ENCODE measurements around the gene ZBTB47. TPM values are rescaled to one million over a fixed set of nuclear protein-coding genes. Genes with fewer than 3 reads are reported as not detected.
A peak's percentile ranks its signal among the peaks of the same experiment; 100 is the strongest.

ZBTB47 gene
- total RNA-seq, 5 donors from 2014 or later (not counting 1 experiment from before 2014, with no cell fraction given) = 0.53 to 1.2 (median 0.98) TPM

- no CpG with 5 or more reads among the region's 5 CpGs for WGBS (ENCODE audit: insufficient coverage)
- POLR2A ChIA-PET = no interaction called here
Observed at GRCh38 chr3:42703695-42704025, 50.2 kb downstream of the ZBTB47 start.

DNA sequence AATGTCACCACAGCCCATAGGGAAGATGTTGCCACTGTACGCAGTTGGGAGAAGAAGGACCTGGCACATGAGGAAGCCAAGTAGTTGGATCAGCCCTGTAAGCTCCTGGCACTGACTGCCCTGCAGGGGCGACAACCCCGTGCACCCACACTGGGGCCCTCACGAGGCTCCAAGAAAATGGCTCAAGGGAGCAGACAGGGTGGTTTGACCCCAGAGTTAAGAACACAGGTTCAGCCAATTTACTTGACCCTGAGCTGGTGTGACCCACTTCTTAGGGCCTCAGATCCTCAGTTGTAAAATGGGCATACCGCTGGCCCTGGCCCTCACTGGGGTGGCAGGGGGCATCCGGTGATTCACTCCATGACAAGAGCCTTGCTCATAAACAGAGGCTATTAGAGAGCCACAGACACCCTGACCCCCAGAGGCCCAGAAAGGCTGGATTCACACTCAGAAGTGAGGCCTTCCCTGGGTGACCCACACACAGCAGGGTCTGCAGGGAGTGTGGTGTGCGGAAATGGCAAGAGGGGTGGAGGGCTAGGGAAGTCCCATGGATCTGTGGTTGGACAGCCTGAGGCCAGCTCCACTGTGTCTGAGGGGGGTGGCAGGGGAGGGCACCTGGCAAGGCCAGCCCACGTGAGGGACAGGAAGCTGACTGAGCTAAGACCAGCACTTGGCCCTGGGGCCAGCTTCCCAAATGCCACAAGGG, 50.8 kb downstream of the ZBTB47 start:
- CTCF ChIA-PET = no interaction called here
- H3K27me3 Mint-ChIP-seq = peaks cover 4 to 6% of the 10 kb centered on the region in 2 donors
- no peak overlapping the region for H3K4me3 Mint-ChIP-seq
- no peaks in the 10 kb centered on the region for H3K36me3 Mint-ChIP-seq
- H3K9me3 ChIP-seq = no peaks in the 10 kb centered on the region
- POLR2A ChIA-PET = no interaction called here
- H3K27ac ChIP-seq (ENCODE audit: low read length) = no peak overlapping the region
- ATAC-seq (replicated peaks in 1 of 4) (no peak), DNase-seq (peak in 1 of 35 experiments; percentile 7)
- peaks cover 0 to 55% of the 10 kb centered on the region in 2 experiments for H3K27me3 ChIP-seq (replicated peaks in 1 of 2; ENCODE audit: control insufficient read depth in 2 of 2, extremely low read depth in 1 of 2, insufficient read depth in 2 of 2, low read length in 1 of 2)
- H3K9me3 Mint-ChIP-seq = no peaks in the 10 kb centered on the region
- H3K4me3 ChIP-seq (ENCODE audit: control insufficient read depth in 1 of 2, extremely low read depth in 1 of 2, low read length in 1 of 2) = no peak overlapping the region
- no peak overlapping the region for H3K27ac Mint-ChIP-seq
- no peaks in the 10 kb centered on the region for H3K36me3 ChIP-seq (ENCODE audit: control insufficient read depth in 2 of 2, extremely low read depth in 1 of 2, insufficient read depth in 1 of 2, low read length in 1 of 2)
- 74% methylated on average over 8 of the region's 8 CpGs for WGBS (ENCODE audit: insufficient coverage)
- peaks cover 0 to 7% of the 10 kb centered on the region in 2 experiments for H3K4me1 ChIP-seq (ENCODE audit: control insufficient read depth in 1 of 2, extremely low read depth in 1 of 2, insufficient read depth in 2 of 2, low read length in 2 of 2)
- peaks cover 0 to 4% (median 0%) of the 10 kb centered on the region in 3 donors for H3K4me1 Mint-ChIP-seq

More at GRCh38 chr3:42703695-42704025, 50.2 kb downstream of the ZBTB47 start:
- Mint-ChIP-seq H3K27me3 (peaks cover 0 to 2% of the 10 kb centered on the region in 2 donors), H3K9me3 (no peaks in the 10 kb centered on the region), H3K4me1 (peaks cover 0 to 7% (median 3%) of the 10 kb centered on the region in 3 donors), H3K4me3 (no peak overlapping the region), H3K27ac (no peak overlapping the region), H3K36me3 (no peaks in the 10 kb centered on the region)
- Histone ChIP-seq H3K9me3 (no peaks in the 10 kb centered on the region), H3K27ac (ENCODE audit: low read length) (no peak overlapping the region), H3K36me3 (ENCODE audit: control insufficient read depth in 2 of 2, extremely low read depth in 1 of 2, insufficient read depth in 1 of 2, low read length in 1 of 2) (no peaks in the 10 kb centered on the region), H3K4me1 (ENCODE audit: control insufficient read depth in 1 of 2, extremely low read depth in 1 of 2, insufficient read depth in 2 of 2, low read length in 2 of 2) (peaks cover 0 to 14% of the 10 kb centered on the region in 2 experiments), H3K27me3 (replicated peaks in 1 of 2; ENCODE audit: control insufficient read depth in 2 of 2, extremely low read depth in 1 of 2, insufficient read depth in 2 of 2, low read length in 1 of 2) (peaks cover 0 to 56% of the 10 kb centered on the region in 2 experiments), H3K4me3 (ENCODE audit: control insufficient read depth in 1 of 2, extremely low read depth in 1 of 2, low read length in 1 of 2) (no peak overlapping the region)
- no peak for ATAC-seq (replicated peaks in 1 of 4)
- CTCF ChIA-PET = no interaction called here
- DNase-seq = peak in 1 of 35 experiments; percentile 9

- no peak for ATAC-seq (replicated peaks in 1 of 4)
- H3K4me3 Mint-ChIP-seq = no peak overlapping the region
Observed at GRCh38 chr3:42705058-42705767, 51.7 kb downstream of the ZBTB47 start.

DNA sequence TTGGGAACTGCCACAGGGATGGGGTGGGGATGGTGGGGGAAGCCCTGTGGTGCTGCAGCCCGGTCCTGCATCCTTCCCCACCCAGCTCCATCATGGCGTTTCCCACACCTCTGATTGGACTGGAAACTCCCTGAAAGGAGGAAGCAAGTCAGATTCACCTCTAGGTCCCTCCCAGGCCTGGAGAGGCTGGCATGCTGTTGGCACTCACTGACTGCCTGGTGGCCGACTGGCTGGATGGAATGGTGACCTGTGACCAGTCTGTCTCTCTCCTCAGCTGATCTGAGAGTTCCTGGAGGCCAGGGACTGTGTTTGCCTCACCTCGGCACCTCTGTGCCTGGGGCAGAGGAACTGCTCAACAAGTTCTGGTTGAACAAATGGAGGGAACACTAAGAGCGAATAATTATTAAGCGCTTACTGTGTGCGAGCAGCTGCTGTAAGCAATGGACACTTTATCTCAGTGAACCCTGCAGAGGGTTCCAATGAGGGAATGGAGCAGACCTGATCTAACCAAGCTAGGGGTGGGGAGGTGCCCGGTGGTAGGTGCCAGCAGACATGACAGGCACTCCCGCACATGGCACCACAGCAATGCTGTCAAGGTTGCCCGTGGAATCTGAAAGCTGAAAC, 52.6 kb downstream of the ZBTB47 start:
- no peak overlapping the region for H3K27ac Mint-ChIP-seq
- no peak for ATAC-seq (replicated peaks in 1 of 4)
- CTCF ChIA-PET = interaction anchor here in 1 of 2 donors (0.6 kb wide), 1 partner anchor 141 kb away, joined by 3 read pairs; no protein-coding TSS in a partner anchor
- H3K9me3 ChIP-seq = no peaks in the 10 kb centered on the region
- H3K4me1 ChIP-seq (ENCODE audit: control insufficient read depth in 1 of 2, extremely low read depth in 1 of 2, insufficient read depth in 2 of 2, low read length in 2 of 2) = peaks cover 0 to 6% of the 10 kb centered on the region in 2 experiments
- H3K9me3 Mint-ChIP-seq = no peaks in the 10 kb centered on the region
- H3K27ac ChIP-seq (ENCODE audit: low read length) = no peak overlapping the region
- H3K4me1 Mint-ChIP-seq = peaks cover 0 to 3% (median 0%) of the 10 kb centered on the region in 3 donors
- peaks cover 5 to 8% of the 10 kb centered on the region in 2 donors for H3K27me3 Mint-ChIP-seq
- WGBS (ENCODE audit: insufficient coverage) = 82% methylated on average over 8 of the region's 10 CpGs
- no peaks in the 10 kb centered on the region for H3K36me3 Mint-ChIP-seq
- no peak overlapping the region for H3K4me3 Mint-ChIP-seq
- DNase-seq = peak in 1 of 35 experiments; percentile 4
- peaks cover 0 to 49% of the 10 kb centered on the region in 2 experiments for H3K27me3 ChIP-seq (replicated peaks in 1 of 2; ENCODE audit: control insufficient read depth in 2 of 2, extremely low read depth in 1 of 2, insufficient read depth in 2 of 2, low read length in 1 of 2)
- H3K36me3 ChIP-seq (ENCODE audit: control insufficient read depth in 2 of 2, extremely low read depth in 1 of 2, insufficient read depth in 1 of 2, low read length in 1 of 2) = no peaks in the 10 kb centered on the region
- POLR2A ChIA-PET = no interaction called here
- H3K4me3 ChIP-seq (ENCODE audit: control insufficient read depth in 1 of 2, extremely low read depth in 1 of 2, low read length in 1 of 2) = no peak overlapping the region

More at GRCh38 chr3:42705058-42705767, 51.7 kb downstream of the ZBTB47 start:
- DNase-seq = peak in 1 of 35 experiments; percentile 5
- ChIA-PET CTCF (interaction anchor here in 1 of 2 donors (0.6 kb wide), 1 partner anchor 140 kb away, joined by 3 read pairs; no protein-coding TSS in a partner anchor), POLR2A (no interaction called here)
- Histone ChIP-seq H3K27me3 (replicated peaks in 1 of 2; ENCODE audit: control insufficient read depth in 2 of 2, extremely low read depth in 1 of 2, insufficient read depth in 2 of 2, low read length in 1 of 2) (peaks cover 0 to 53% of the 10 kb centered on the region in 2 experiments), H3K27ac (ENCODE audit: low read length) (no peak overlapping the region), H3K36me3 (ENCODE audit: control insufficient read depth in 2 of 2, extremely low read depth in 1 of 2, insufficient read depth in 1 of 2, low read length in 1 of 2) (no peaks in the 10 kb centered on the region), H3K4me3 (ENCODE audit: control insufficient read depth in 1 of 2, extremely low read depth in 1 of 2, low read length in 1 of 2) (no peak overlapping the region), H3K4me1 (ENCODE audit: control insufficient read depth in 1 of 2, extremely low read depth in 1 of 2, insufficient read depth in 2 of 2, low read length in 2 of 2) (peaks cover 0 to 6% of the 10 kb centered on the region in 2 experiments), H3K9me3 (no peaks in the 10 kb centered on the region)
- Mint-ChIP-seq H3K27ac (no peak overlapping the region), H3K27me3 (peaks cover 5 to 8% of the 10 kb centered on the region in 2 donors), H3K9me3 (no peaks in the 10 kb centered on the region), H3K4me1 (peaks cover 0 to 4% (median 0%) of the 10 kb centered on the region in 3 donors), H3K36me3 (no peaks in the 10 kb centered on the region)
- 73% methylated on average over 7 of the region's 7 CpGs for WGBS (ENCODE audit: insufficient coverage)

DNA sequence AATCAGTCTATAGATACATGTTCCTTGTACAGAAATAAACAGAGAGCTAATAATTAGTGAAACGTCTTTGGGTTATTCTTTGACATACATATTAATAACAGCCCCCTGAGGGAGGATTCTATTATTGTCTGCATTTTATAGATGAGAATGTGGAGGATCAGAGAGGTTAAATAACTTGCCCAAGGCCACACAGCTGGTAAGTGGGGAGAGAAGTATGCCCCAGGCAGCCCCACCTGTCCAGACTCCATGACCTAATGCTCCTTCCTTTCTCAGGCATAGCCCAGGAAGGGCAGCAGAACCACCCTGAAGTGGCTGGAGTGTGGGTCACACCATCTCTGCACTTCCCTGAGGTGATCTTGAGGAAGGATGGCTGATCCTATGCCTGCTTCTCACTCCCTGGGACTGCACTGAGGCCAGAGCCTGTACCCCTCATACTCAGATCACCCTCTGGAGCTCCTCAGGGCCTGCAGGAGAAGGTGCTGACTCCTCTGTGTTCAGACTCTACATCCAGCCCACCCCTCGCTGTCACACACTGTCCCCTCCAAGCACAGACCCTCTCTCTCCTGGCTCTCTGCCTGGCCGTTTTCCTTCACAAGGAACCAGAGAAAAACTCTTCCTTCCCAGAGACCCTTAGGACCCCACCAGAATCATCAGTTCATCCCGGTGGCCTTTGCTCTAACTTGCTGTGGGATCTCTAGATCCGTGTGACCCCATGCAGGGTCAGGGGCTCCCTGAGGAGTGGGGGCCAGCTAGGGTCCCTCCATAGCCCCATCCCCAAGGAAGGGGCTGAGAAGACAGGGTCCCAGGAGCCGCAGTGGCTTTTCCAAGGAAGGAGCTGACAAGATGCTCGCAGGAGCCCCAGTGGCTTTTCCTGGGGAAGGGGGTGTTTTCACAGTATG, 53.5 kb downstream of the ZBTB47 start:
- POLR2A ChIA-PET = no interaction called here
- peaks cover 0 to 40% of the 10 kb centered on the region in 2 experiments for H3K27me3 ChIP-seq (replicated peaks in 1 of 2; ENCODE audit: control insufficient read depth in 2 of 2, extremely low read depth in 1 of 2, insufficient read depth in 2 of 2, low read length in 1 of 2)
- WGBS (ENCODE audit: insufficient coverage) = 69% methylated on average over 3 of the region's 7 CpGs
- DNase-seq (peak in 2 of 35 experiments; percentile 5 to 22), ATAC-seq (replicated peaks in 1 of 4) (no peak)
- CTCF ChIA-PET = no interaction called here
- no peaks in the 10 kb centered on the region for H3K9me3 Mint-ChIP-seq
- no peak overlapping the region for H3K4me3 ChIP-seq (ENCODE audit: control insufficient read depth in 1 of 2, extremely low read depth in 1 of 2, low read length in 1 of 2)
- no peaks in the 10 kb centered on the region for H3K4me1 ChIP-seq (ENCODE audit: control insufficient read depth in 1 of 2, extremely low read depth in 1 of 2, insufficient read depth in 2 of 2, low read length in 2 of 2)
- peaks cover 5 to 8% of the 10 kb centered on the region in 2 donors for H3K27me3 Mint-ChIP-seq
- no peaks in the 10 kb centered on the region for H3K36me3 Mint-ChIP-seq
- no peaks in the 10 kb centered on the region for H3K4me1 Mint-ChIP-seq
- H3K9me3 ChIP-seq = no peaks in the 10 kb centered on the region
- no peaks in the 10 kb centered on the region for H3K36me3 ChIP-seq (ENCODE audit: control insufficient read depth in 2 of 2, extremely low read depth in 1 of 2, insufficient read depth in 1 of 2, low read length in 1 of 2)
- no peak overlapping the region for H3K27ac Mint-ChIP-seq
- no peak overlapping the region for H3K4me3 Mint-ChIP-seq
- no peak overlapping the region for H3K27ac ChIP-seq (ENCODE audit: low read length)

Measured in T-cell (primary cell).